ENCODE data around the gene FRMD3.

Gene FRMD3

GRCh38 chr9:83538172-83538889, at the start of gene FRMD3:
FRMD3 (minus strand) TSS chr9:83538401; CDS start chr9:83538231, 170 bp downstream.
- no peak for DNase-seq

- DNase-seq: no peak
These were observed 46.8 kb upstream of the FRMD3 start for GRCh38 chr9:83584995-83585394.

GRCh38 chr9:83583151-83584014, 45.2 kb upstream of the FRMD3 start:
- DNase-seq: peak; percentile 26

DNA sequence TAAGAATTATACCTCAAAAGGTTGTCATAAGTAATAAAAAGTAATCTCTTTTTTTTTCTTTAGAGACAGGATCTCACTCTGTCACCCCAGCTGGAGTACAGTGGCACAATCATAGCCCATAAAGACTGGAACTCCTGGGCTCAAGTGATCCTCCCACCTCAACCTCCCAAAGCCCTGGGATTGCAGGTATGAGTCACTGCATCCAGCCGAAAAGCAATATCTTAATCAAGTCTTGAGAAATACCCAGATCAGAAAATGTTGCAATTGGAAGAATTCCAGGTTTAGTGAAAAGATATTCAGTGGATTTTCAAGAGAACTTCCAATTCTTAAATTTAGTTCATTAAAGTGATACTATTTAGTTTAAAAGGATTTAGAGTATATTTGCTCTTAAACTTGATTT, 43.8 kb upstream of the FRMD3 start:
- no peak for DNase-seq

DNA sequence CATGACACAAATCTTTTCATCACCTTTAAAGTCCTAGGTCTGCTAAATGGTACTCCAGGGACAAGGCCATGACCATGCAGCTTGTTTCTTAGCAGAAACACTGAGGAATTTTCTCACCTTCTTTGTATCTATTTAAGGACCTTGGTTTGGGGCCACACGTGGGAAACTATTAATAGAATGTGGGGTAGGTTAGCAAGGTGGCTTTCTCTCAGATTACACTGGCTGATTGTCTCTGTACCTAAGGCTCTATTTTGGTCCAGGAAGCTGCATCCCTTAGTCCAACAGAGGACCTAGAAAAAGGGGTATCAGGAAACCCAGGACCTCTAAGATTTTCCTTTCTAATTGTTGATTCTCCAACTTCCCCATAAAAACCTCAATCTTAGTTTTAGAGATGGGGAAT, 36.3 kb upstream of the FRMD3 start:
- DNase-seq: no peak

DNA sequence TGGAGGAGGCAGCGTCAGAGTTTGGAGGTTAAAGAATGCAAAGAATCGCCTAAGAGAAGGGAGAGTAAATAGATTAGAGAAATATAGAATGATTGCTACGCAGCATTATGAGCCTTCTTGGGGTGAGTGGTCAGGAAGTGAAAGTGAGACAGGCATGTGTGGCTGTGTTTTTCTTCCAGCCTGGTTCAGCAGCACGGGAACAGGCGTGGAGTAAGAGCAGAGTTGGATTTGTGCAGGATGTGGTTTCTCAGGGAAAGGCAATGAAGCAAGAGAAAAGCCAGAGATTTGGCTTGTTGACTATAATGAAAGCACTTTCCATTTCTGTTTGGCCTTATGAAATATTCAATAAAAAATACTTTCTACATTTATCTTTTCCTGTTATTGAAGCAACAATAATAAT, 34.3 kb upstream of the FRMD3 start:
- no peak for DNase-seq

DNA sequence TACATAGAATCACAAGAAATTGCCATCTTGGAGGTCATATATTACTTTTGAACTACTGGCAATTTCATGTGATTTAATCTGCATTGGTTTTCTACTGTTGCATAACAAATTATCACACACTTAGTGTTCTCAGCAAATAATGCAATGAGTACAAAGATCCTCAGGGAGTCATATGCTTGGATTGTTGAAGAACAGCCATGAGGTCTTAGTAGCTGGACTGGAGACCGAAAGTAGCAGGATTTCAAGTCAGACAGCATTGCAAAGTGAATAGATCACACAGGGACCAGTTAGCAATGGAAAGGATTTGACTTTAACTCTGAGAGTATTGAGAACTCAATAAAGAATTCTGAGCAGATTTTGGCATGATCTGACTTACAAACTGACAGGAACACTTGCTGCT, 32.2 kb upstream of the FRMD3 start:
- DNase-seq: no peak

- DNase-seq: no peak
These were observed 31.1 kb upstream of the FRMD3 start for GRCh38 chr9:83569326-83569725.

- no peak for DNase-seq
These were observed 25.2 kb upstream of the FRMD3 start for GRCh38 chr9:83563360-83563759.

DNA sequence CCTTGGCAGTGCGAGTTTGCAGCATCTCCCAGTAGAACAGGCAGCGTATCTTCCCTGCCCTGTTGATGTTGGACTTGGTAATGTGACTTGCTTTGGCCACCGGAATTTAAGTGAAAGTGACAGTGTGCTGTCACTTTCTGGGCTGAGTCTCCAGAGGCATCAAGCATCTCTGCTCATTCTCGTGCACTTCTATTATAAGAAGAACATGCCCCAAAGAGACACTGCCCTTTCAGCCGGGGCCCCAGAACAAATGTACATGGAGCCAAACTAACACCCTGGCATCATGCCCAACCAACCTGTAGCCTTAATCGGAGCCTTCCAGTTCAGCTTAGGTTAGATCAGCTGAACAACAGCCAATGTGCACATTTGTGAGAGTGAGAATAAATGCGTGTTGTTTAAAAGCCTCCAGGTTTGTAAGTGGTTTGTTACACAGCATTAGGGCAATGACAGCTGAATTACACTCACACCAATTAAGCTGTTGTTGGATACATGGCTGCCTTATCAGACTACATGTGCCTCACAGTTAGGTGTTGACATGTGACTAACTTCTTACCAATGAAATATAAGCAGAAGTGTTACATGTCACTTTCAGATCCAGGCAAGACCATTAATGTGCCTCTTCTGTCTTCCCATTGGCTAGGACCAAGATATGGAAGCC, 22.1 kb upstream of the FRMD3 start:
- DNase-seq: no peak

DNA sequence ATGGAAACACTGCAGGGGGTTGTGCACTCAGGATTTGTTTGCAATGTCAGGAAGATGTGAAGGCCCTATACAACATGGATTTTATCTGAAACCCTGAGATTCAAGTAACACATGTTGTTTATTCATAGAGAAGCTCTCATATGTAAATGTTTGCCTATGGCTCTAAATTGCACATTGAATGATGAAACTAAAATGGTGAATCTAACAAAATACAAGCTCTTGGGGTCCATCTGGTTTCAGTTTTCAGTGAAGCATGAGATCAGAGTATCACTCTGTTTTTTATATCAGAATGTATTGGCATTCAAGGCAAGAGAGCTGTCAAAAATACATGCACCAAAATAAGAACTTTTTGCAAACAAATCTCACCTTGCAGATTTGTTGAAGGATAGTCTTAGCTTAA, 19.6 kb upstream of the FRMD3 start:
- no peak for DNase-seq

GRCh38 chr9:83557317-83557716, 19.1 kb upstream of the FRMD3 start:
- DNase-seq: no peak

DNA sequence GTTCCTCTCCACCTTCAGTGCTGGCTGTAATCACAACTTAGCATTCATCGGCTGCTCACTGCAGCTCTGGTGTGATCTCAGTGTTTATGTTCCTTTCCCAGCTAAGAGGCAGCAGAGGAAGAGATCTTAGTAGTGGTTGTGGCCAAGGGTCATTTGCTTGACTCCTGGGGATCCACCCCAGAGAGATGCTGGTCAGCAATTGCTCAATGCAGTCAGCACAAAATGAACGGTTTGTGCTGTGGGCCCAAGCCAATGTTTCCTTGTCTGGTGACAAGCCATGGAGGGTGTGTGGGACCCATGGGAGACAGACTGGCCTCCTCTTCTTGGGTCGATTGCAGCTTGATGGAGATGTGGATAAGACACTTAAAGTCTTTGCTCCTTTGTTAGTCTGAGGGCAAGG, 16.1 kb upstream of the FRMD3 start:
- no peak for DNase-seq

- peak; percentile 9 for DNase-seq
These were observed 5.9 kb upstream of the FRMD3 start for GRCh38 chr9:83544002-83544698.

GRCh38 chr9:83538890-83539238, 663 bp upstream of the FRMD3 start:
- DNase-seq: no peak

DNA sequence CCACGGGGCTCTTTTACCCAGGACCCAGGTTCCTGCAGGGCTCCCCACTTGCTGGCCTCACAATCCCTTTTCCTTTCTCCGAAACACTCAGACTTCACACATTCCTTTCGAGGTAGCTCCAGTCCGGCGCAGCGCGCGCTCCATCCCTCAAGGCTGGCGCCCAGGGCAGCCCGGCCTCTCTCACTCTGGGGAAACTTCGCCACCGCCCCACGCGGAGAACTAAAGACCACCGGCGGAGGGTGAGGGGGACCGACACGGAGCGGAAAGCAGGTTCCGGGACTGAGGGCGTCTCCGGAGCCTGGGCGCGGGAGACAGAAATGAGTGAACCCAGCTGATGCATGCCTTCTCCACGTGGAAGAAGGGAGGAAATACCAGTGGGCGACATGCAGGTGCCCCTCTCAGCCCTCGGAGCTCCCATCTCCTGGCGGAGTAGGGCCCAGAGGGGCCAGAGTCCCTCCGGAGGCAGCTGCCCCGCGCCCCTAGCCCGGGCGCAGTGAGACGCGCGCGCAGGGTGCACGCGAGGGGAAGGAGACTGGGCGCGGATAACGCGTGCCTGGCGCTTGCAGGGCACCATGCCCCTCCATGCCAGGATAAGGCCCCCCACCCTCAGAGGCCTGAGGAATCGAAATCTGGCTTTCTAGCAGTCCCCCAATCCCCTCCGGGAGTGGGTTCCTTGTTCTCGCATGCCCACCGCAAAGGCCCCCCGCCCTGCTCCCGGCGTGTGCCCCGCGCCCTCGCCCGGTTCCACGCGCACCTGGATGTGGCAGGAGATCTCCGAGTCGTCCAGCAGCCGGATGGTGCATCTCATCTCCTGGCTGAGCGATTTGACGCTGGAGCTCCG, 650 bp downstream of the FRMD3 start:
- DNase-seq: no peak

DNA sequence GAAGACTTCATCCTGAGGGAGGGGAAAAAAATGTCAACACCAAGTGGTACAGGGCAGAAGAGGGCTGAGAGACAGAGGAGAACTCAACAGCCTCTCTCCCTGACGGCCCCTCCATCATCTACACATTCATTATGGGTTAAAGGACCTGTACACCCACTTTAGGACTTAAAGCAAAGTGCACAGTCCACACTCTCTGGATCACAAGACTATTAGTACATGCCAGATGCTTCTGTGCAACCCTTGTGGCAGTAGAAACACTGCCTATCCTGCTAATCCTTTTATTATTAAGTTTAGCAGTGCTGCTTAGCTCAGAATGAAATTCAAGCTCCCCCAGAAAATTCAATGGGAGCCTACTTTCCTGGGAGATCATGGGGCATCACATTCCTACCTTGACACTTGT, 1.9 kb downstream of the FRMD3 start:
- no peak for DNase-seq

DNA sequence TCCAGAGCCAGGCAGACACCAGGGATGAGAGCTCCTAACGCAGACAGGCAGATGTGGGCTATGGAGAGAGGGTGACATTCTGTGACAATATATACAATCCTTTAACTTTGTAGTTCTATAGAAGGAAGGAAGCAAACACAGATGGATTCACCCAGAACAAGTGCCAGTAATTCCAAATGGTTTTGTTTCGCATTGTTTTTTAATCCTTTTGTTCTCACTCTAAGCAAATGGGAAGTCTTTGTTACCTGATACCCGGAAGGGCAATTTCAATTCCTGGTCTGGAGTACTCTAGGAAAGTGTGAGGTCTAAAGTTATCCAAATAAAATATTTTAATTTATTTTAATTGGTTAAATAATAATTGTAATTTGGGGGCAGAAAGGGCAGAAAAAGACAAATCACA, 2.5 kb downstream of the FRMD3 start:
- DNase-seq: no peak

- no peak for DNase-seq
These were observed 4.9 kb downstream of the FRMD3 start for GRCh38 chr9:83533296-83533695.

DNA sequence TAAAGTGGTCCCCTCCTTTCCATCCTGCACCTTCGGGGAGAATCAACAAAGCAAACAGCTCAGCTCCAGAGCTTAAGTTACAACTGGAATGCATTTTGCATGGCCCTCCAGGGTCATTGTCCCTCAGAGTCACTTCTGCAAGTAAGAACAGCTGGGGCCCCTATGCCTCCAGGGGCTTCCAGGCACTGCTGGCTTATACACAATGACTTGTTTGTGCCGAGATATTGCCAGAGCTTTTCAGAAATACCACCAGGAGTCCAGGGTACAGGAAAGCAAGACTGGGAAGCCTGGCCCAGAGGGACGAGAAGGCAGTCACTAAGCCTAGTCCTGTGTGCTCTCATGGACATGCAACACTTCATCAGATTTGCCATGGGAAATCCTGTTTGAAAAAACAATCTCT, 11.3 kb downstream of the FRMD3 start:
- DNase-seq: no peak

DNA sequence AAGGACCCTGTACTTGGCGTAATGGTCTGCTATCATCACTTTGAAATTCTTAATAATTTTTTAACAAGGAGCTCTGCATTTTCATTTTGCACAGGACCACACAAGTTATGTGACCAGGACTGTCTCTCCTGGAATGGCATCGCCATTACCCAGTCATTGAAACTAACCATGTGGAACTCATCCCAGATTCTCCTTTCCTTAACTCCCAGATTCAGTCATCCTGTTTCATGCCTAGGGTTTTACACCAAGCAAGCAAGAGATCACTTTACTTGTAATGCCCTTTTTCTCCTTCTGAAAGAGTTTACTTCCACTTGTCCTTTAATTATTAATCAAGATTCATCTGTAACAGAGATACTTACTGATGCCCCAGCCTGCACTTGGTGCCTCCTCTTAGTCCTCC, 12.0 kb downstream of the FRMD3 start:
- no peak for DNase-seq

- DNase-seq: no peak
These were observed 14.5 kb downstream of the FRMD3 start for GRCh38 chr9:83523684-83524083.
